Body of pancreas (tissue), 4 donors: ENCODE results near the gene FGF9.

Experiments
- CTCF ChIP-seq, 7 experiments: fragments of 450-650 bp in 4 of 7; fragments of 200-600 bp in 3 of 7; sonication (generic) in 3 of 7; IDR thresholded peaks; one replicate each; pipeline ENCODE4 v1.5.1; 2016 to 2019; ENCODE audit warnings: antibody characterized with exemption in 7 of 7
- POLR2A ChIP-seq, 3 donors: fragments of 450-650 bp; IDR thresholded peaks; one replicate each; pipeline ENCODE4 v1.6.1; 2016; ENCODE audit warnings: antibody characterized with exemption in 3 of 3, mild to moderate bottlenecking in 2 of 3

GRCh38 chr13:21745307-21745706 is 74.4 kb downstream of the FGF9 start:
- TF ChIP-seq CTCF (IDR thresholded peaks at IDR 0.05), result no peak
- TF ChIP-seq POLR2A (IDR thresholded peaks at IDR 0.05), result no peak
